GM18498 (cell line): ENCODE measurements around the gene MAP1LC3A.

Source experiments
- ATAC-seq: cut with Tn5 transposase; IDR thresholded peaks from one replicate; pipeline ENCODE4 v1.9.1; 2021; ENCODE audit warnings: mild to moderate bottlenecking, moderate library complexity; ENCODE audit not compliant: unreplicated experiment

The MAP1LC3A gene

GRCh38 chr20:34547844-34548613 lies 10.5 kb upstream of the MAP1LC3A start:
- no peak for ATAC-seq

GRCh38 chr20:34549291-34549928 lies 9.1 kb upstream of the MAP1LC3A start:
- ATAC-seq, result no peak

GRCh38 chr20:34549929-34550305 lies 8.6 kb upstream of the MAP1LC3A start:
- no peak for ATAC-seq

GRCh38 chr20:34552569-34552968 lies 5.9 kb upstream of the MAP1LC3A start:
- ATAC-seq, result no peak

- no peak for ATAC-seq
Measured at GRCh38 chr20:34553366-34553867, 5.1 kb upstream of the MAP1LC3A start.

- ATAC-seq, result no peak
Measured at GRCh38 chr20:34557936-34558319, 590 bp upstream of the MAP1LC3A start.

GRCh38 chr20:34559311-34560140 lies 1.0 kb downstream of the MAP1LC3A start:
- ATAC-seq, result no peak

- no peak for ATAC-seq
Measured at GRCh38 chr20:34560141-34560523, 1.6 kb downstream of the MAP1LC3A start.

GRCh38 chr20:34560614-34561013 lies 2.1 kb downstream of the MAP1LC3A start:
- no peak for ATAC-seq

- ATAC-seq, result no peak
Measured at GRCh38 chr20:34561661-34562060, 3.1 kb downstream of the MAP1LC3A start.

GRCh38 chr20:34562641-34563040 lies 4.1 kb downstream of the MAP1LC3A start:
- ATAC-seq, result no peak

GRCh38 chr20:34564833-34565232 lies 6.3 kb downstream of the MAP1LC3A start:
- ATAC-seq, result no peak

GRCh38 chr20:34566978-34567891 lies 8.7 kb downstream of the MAP1LC3A start:
- ATAC-seq, result no peak

GRCh38 chr20:34567892-34568865 lies 9.7 kb downstream of the MAP1LC3A start:
- ATAC-seq, result no peak

GRCh38 chr20:34569598-34569997 lies 11.1 kb downstream of the MAP1LC3A start:
- ATAC-seq, result no peak

GRCh38 chr20:34570859-34571306 lies 12.4 kb downstream of the MAP1LC3A start:
- ATAC-seq, result no peak

GRCh38 chr20:34571753-34572152 lies 13.2 kb downstream of the MAP1LC3A start:
- ATAC-seq, result no peak

- no peak for ATAC-seq
Measured at GRCh38 chr20:34573541-34574300, 15.2 kb downstream of the MAP1LC3A start.
